Measurements from ENCODE around the gene NOSTRIN. TPM values are rescaled to one million over a fixed set of nuclear protein-coding genes. Genes with fewer than 3 reads are reported as not detected.

Gene NOSTRIN
- total and polyA plus RNA-seq, 3 donors from 2014 or later, result 28.9 to 99.8 (median 93.8) TPM

DNA sequence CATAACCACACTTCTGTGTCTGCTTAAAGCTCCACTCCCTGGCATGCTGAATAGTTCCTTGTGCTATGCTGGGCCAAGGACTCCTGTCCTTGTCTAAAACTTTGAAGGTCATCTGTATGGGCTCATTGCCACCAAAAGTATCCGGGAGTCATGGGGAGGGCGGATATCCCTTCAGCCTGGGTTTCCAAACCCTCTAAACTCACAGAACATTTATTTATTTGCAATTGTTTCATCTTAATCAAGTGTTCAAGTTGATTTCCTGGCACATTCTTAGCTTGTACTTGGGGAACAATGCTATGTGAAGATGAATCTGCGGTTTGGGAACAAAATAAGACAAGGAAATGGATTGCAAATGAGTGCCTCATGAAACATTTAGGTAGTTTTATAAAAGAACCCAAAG is 1.8 kb downstream of the NOSTRIN start:
- H3K4me3 ChIP-seq, result peak overlapping the region in 1 of 2 donors; percentile 37
- intact Hi-C loops (cut with DNase I; ENCODE audit: low total_unique reads), result no loop called here
- DNase-seq, result peak; percentile 70
- no peaks in the 10 kb centered on the region for H3K27me3 ChIP-seq
- H3K4me1 ChIP-seq, result peaks cover 3% of the 10 kb centered on the region
- TF ChIP-seq POLR2A (IDR thresholded peaks at IDR 0.05), result no peak
- TF ChIP-seq, protein P1, sequence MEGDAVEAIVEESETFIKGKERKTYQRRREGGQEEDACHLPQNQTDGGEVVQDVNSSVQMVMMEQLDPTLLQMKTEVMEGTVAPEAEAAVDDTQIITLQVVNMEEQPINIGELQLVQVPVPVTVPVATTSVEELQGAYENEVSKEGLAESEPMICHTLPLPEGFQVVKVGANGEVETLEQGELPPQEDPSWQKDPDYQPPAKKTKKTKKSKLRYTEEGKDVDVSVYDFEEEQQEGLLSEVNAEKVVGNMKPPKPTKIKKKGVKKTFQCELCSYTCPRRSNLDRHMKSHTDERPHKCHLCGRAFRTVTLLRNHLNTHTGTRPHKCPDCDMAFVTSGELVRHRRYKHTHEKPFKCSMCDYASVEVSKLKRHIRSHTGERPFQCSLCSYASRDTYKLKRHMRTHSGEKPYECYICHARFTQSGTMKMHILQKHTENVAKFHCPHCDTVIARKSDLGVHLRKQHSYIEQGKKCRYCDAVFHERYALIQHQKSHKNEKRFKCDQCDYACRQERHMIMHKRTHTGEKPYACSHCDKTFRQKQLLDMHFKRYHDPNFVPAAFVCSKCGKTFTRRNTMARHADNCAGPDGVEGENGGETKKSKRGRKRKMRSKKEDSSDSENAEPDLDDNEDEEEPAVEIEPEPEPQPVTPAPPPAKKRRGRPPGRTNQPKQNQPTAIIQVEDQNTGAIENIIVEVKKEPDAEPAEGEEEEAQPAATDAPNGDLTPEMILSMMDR (IDR thresholded peaks at IDR 0.05), result no peak
- H3K27ac ChIP-seq, result peak overlapping the region; percentile 71 to 73
- H3K36me3 ChIP-seq (ENCODE audit: low read depth, missing control alignments), result no peaks in the 10 kb centered on the region
- WGBS, 2 donors, result 33 to 37% methylated on average over 3 of the region's 3 CpGs
- H3K9me3 ChIP-seq, result no peaks in the 10 kb centered on the region

DNA sequence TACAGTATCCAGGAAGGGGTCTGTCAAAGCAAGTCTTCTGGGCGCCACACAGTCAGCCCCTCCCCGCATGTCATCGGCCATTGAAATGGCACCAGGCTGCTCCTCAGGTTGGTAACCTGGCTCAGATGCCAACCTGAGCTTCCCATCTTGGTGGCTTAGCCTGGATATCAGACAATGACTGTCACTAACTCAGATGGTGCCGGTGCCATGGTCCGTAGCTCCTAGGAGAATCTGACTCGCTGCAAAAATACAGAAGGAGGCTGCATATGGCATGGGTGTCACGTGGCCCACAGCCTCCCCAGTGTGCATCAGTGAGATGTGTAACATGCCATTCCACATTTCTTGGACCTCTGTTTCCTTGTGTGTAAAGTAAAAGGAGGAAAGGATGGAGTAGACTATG is 3.2 kb downstream of the NOSTRIN start:
- H3K9me3 ChIP-seq, result no peaks in the 10 kb centered on the region
- 86 to 96% methylated on average over 4 to 7 of the region's 7 CpGs for WGBS, 2 donors
- peak overlapping the region in 1 of 2 donors; percentile 71 for H3K27ac ChIP-seq
- H3K4me3 ChIP-seq, result no peak overlapping the region
- peaks cover 12% of the 10 kb centered on the region for H3K4me1 ChIP-seq
- TF ChIP-seq, protein P1 (IDR thresholded peaks at IDR 0.05), result no peak
- TF ChIP-seq POLR2A (IDR thresholded peaks at IDR 0.05), result no peak
- H3K36me3 ChIP-seq (ENCODE audit: low read depth, missing control alignments), result no peaks in the 10 kb centered on the region
- no peaks in the 10 kb centered on the region for H3K27me3 ChIP-seq
- intact Hi-C loops (cut with DNase I; ENCODE audit: low total_unique reads), result no loop called here
- DNase-seq, result no peak

DNA sequence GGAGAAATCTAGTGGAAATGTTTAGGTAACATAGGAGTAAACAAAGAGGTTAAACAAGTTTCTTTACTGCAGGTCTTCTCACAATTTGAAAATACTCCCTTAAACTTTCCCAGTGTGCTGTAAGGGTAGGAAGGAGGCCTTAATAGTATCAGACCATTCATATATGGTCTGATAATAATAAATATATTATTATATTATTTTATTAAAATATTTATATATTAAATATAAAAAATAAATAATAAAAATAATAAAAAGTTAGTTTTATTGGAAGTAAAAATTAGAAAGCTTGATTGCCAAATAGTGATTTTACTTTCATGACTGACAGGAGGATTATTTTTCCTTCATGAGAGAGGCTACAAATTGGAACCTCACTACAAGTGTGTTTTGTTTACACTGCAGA is 7.1 kb downstream of the NOSTRIN start:
- Histone ChIP-seq H3K27me3 (no peaks in the 10 kb centered on the region), H3K4me1 (peaks cover 44% of the 10 kb centered on the region), H3K27ac (peak overlapping the region in 1 of 2 donors; percentile 33), H3K4me3 (no peak overlapping the region), H3K9me3 (no peaks in the 10 kb centered on the region), H3K36me3 (ENCODE audit: low read depth, missing control alignments) (no peaks in the 10 kb centered on the region)
- no peak for TF ChIP-seq POLR2A (IDR thresholded peaks at IDR 0.05)
- TF ChIP-seq, protein P1 (IDR thresholded peaks at IDR 0.05), result no peak
- DNase-seq, result no peak
- intact Hi-C loops (cut with DNase I; ENCODE audit: low total_unique reads), result no loop called here

DNA sequence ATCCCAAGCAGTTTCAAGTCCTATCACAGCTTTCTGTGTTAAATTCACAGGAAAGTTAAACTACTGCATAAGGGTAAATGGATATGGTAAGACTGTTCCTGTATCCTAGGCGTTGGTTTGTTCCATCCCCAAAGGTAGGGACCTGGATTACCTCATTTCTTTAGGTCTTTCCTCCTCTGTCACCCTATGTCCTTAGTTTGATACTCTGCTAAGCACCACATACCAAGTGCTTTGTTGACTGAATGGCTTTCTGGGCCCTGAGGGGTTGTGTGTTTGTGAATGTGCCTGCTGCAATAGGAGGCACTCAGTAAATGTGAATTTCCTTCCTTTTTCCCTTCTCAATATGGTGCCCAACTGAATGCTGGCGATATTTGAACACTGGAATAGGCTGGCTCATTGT is 7.8 kb downstream of the NOSTRIN start:
- H3K27me3 ChIP-seq, result no peaks in the 10 kb centered on the region
- no peak for TF ChIP-seq POLR2A (IDR thresholded peaks at IDR 0.05)
- TF ChIP-seq, protein P1 (IDR thresholded peaks at IDR 0.05), result no peak
- DNase-seq, result no peak
- H3K4me3 ChIP-seq, result no peak overlapping the region
- no peaks in the 10 kb centered on the region for H3K36me3 ChIP-seq (ENCODE audit: low read depth, missing control alignments)
- intact Hi-C loops (cut with DNase I; ENCODE audit: low total_unique reads), result no loop called here
- H3K4me1 ChIP-seq, result peaks cover 50% of the 10 kb centered on the region
- 80 to 89% methylated on average over 2 of the region's 2 CpGs for WGBS, 2 donors
- peak overlapping the region; percentile 15 to 33 for H3K27ac ChIP-seq
- H3K9me3 ChIP-seq, result no peaks in the 10 kb centered on the region

DNA sequence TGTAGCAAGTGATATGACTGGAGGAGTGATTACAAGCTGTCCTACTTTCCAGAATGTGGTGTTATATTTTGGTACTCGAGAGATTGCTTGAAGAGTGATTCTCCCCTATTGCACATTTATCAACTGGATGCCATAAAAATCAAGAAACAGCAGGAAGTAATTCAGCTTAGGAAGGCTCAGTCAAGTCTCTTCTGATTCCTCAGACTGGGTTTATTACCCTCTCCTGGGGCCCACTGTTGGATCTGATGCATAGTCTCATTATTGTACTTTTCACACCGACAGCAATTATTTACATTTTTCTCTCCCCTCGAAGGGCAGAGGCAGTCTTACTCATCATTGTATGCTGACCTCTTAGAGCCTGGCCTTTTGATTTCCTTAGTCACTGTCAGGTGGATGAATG is 9.3 kb downstream of the NOSTRIN start:
- Histone ChIP-seq H3K4me1 (peaks cover 63% of the 10 kb centered on the region), H3K27ac (peak overlapping the region in 1 of 2 donors; percentile 26), H3K36me3 (ENCODE audit: low read depth, missing control alignments) (no peaks in the 10 kb centered on the region), H3K4me3 (no peak overlapping the region), H3K9me3 (no peaks in the 10 kb centered on the region), H3K27me3 (no peaks in the 10 kb centered on the region)
- TF ChIP-seq POLR2A (IDR thresholded peaks at IDR 0.05), result no peak
- TF ChIP-seq, protein P1 (IDR thresholded peaks at IDR 0.05), result no peak
- intact Hi-C loops (cut with DNase I; ENCODE audit: low total_unique reads), result no loop called here
- no peak for DNase-seq
- 47 to 48% methylated on average over 3 of the region's 3 CpGs for WGBS, 2 donors
